IPS DF 6.9 (cell line): ENCODE data around the gene FBXO10.

Source experiments
- DNase-seq: peaks from one replicate; pipeline ENCODE4 v3.0.0-alpha.2; 2013; ENCODE audit warnings: low read depth, low spot score
- H3K27ac ChIP-seq: one replicate; pipeline ENCODE4 v1.5.1; 2013; ENCODE audit warnings: low read length, control low read depth
- H3K27me3 ChIP-seq: 2 replicates; pipeline ENCODE4 v1.6.1; 2013; ENCODE audit warnings: mild to moderate bottlenecking, low read length; ENCODE audit not compliant: control insufficient read depth, insufficient read depth
- H3K36me3 ChIP-seq: 2 replicates; pipeline ENCODE4 v1.6.1; 2013; ENCODE audit warnings: low read length; ENCODE audit not compliant: control insufficient read depth, insufficient read depth
- H3K4me1 ChIP-seq: 2 replicates; pipeline ENCODE4 v1.6.1; 2013; ENCODE audit warnings: low read length; ENCODE audit not compliant: control insufficient read depth, insufficient read depth
- H3K4me3 ChIP-seq: 2 replicates; pipeline ENCODE4 v1.5.1; 2013; ENCODE audit warnings: mild to moderate bottlenecking, low read length
- H3K9me3 ChIP-seq: 2 replicates; pipeline ENCODE4 v1.6.1; 2013; ENCODE audit warnings: low read length, inconsistent platforms; ENCODE audit not compliant: control insufficient read depth, insufficient read depth
- WGBS: extraction: QIAGEN DNeasy Blood & Tissue Kit; methylation state at CpG from one replicate; pipeline ENCODE4 v1.1.7; 2013; ENCODE audit warnings: mixed read lengths, missing lambda C conversion rate; ENCODE audit not compliant: insufficient read length, insufficient coverage; 5-methylcytosine and 5-hydroxymethylcytosine counted together

The FBXO10 gene

GRCh38 chr9:37534901-37535300 is 41.3 kb downstream of the FBXO10 start:
- Histone ChIP-seq H3K4me3 (no peak overlapping the region), H3K27me3 (no peaks in the 10 kb centered on the region), H3K9me3 (no peaks in the 10 kb centered on the region), H3K4me1 (no peaks in the 10 kb centered on the region), H3K36me3 (no peaks in the 10 kb centered on the region), H3K27ac (no peak overlapping the region)
- no peak for DNase-seq
- WGBS, result no CpG with 5 or more reads among the region's 10 CpGs

- H3K4me1 ChIP-seq, result no peaks in the 10 kb centered on the region
- H3K9me3 ChIP-seq, result no peaks in the 10 kb centered on the region
- H3K36me3 ChIP-seq, result no peaks in the 10 kb centered on the region
- DNase-seq, result no peak
- no peak overlapping the region for H3K27ac ChIP-seq
- H3K4me3 ChIP-seq, result no peak overlapping the region
- no CpG with 5 or more reads among the region's 7 CpGs for WGBS
- no peaks in the 10 kb centered on the region for H3K27me3 ChIP-seq
Observed at GRCh38 chr9:37534412-37534811, 41.8 kb downstream of the FBXO10 start.

- no peak overlapping the region for H3K27ac ChIP-seq
- no peaks in the 10 kb centered on the region for H3K36me3 ChIP-seq
- H3K4me3 ChIP-seq, result no peak overlapping the region
Observed at GRCh38 chr9:37531699-37532098, 44.5 kb downstream of the FBXO10 start.

GRCh38 chr9:37528652-37529471 is 47.3 kb downstream of the FBXO10 start:
- Histone ChIP-seq H3K4me1 (no peaks in the 10 kb centered on the region), H3K36me3 (peaks cover 6% of the 10 kb centered on the region), H3K27me3 (no peaks in the 10 kb centered on the region), H3K9me3 (no peaks in the 10 kb centered on the region), H3K4me3 (no peak overlapping the region), H3K27ac (no peak overlapping the region)
- no peak for DNase-seq
- WGBS, result no CpG with 5 or more reads among the region's 18 CpGs

More at GRCh38 chr9:37531699-37532098, 44.5 kb downstream of the FBXO10 start:
- no peaks in the 10 kb centered on the region for H3K4me1 ChIP-seq
- DNase-seq, result no peak
- no peaks in the 10 kb centered on the region for H3K27me3 ChIP-seq
- no peaks in the 10 kb centered on the region for H3K9me3 ChIP-seq
- WGBS, result no CpG with 5 or more reads among the region's 13 CpGs

- no peak overlapping the region for H3K4me3 ChIP-seq
- H3K27ac ChIP-seq, result no peak overlapping the region
- H3K27me3 ChIP-seq, result no peaks in the 10 kb centered on the region
- no CpG with 5 or more reads among the region's 6 CpGs for WGBS
- DNase-seq, result no peak
- H3K36me3 ChIP-seq, result peaks cover 14% of the 10 kb centered on the region
- no peaks in the 10 kb centered on the region for H3K4me1 ChIP-seq
- no peaks in the 10 kb centered on the region for H3K9me3 ChIP-seq
Observed at GRCh38 chr9:37523916-37524315, 52.3 kb downstream of the FBXO10 start.

GRCh38 chr9:37522971-37523370 is 53.2 kb downstream of the FBXO10 start:
- Histone ChIP-seq H3K4me3 (no peak overlapping the region), H3K36me3 (peaks cover 14% of the 10 kb centered on the region), H3K27me3 (no peaks in the 10 kb centered on the region), H3K9me3 (no peaks in the 10 kb centered on the region), H3K4me1 (no peaks in the 10 kb centered on the region), H3K27ac (no peak overlapping the region)
- no peak for DNase-seq
- WGBS, result no CpG with 5 or more reads among the region's 2 CpGs

- Histone ChIP-seq H3K4me3 (no peak overlapping the region), H3K27me3 (no peaks in the 10 kb centered on the region), H3K27ac (no peak overlapping the region), H3K36me3 (peaks cover 14% of the 10 kb centered on the region), H3K9me3 (no peaks in the 10 kb centered on the region), H3K4me1 (no peaks in the 10 kb centered on the region)
- no CpG with 5 or more reads among the region's 10 CpGs for WGBS
- no peak for DNase-seq
Observed at GRCh38 chr9:37521111-37521510, 55.1 kb downstream of the FBXO10 start.

- Histone ChIP-seq H3K9me3 (no peaks in the 10 kb centered on the region), H3K27ac (no peak overlapping the region), H3K36me3 (peaks cover 14% of the 10 kb centered on the region), H3K27me3 (no peaks in the 10 kb centered on the region), H3K4me1 (no peaks in the 10 kb centered on the region), H3K4me3 (no peak overlapping the region)
- WGBS, result no CpG with 5 or more reads among the region's 3 CpGs
- no peak for DNase-seq
Observed at GRCh38 chr9:37520641-37521040, 55.5 kb downstream of the FBXO10 start.

GRCh38 chr9:37517923-37518322 is 58.3 kb downstream of the FBXO10 start:
- DNase-seq, result no peak
- WGBS, result no CpG with 5 or more reads among the region's 13 CpGs

GRCh38 chr9:37515620-37516258 is 60.4 kb downstream of the FBXO10 start:
- Histone ChIP-seq H3K4me3 (no peak overlapping the region), H3K27ac (no peak overlapping the region), H3K4me1 (no peaks in the 10 kb centered on the region), H3K9me3 (no peaks in the 10 kb centered on the region), H3K27me3 (no peaks in the 10 kb centered on the region), H3K36me3 (no peaks in the 10 kb centered on the region)
- WGBS, result no CpG with 5 or more reads among the region's 14 CpGs
- DNase-seq, result no peak

More at GRCh38 chr9:37517923-37518322, 58.3 kb downstream of the FBXO10 start:
- Histone ChIP-seq H3K4me1 (no peaks in the 10 kb centered on the region), H3K9me3 (no peaks in the 10 kb centered on the region), H3K27ac (no peak overlapping the region), H3K36me3 (peaks cover 8% of the 10 kb centered on the region; the same call in 1 of the 2 replicates), H3K27me3 (no peaks in the 10 kb centered on the region), H3K4me3 (no peak overlapping the region)
